Mesenchymal stem cell (in vitro differentiated cells and primary cell): ENCODE measurements around the gene ZFTA.
"Not testable (repeated sequence)": the region's sequence is repeated elsewhere in the genome, so short reads cannot be mapped to it uniquely, and the experiment has no call there.

ENCODE experiments used
- DNase-seq: peaks from one replicate; pipeline ENCODE4 v3.0.0-alpha.2; 2013
- H2AFZ ChIP-seq: one replicate; pipeline ENCODE4 v1.6.1; 2013; ENCODE audit warnings: low read depth, mild to moderate bottlenecking, control low read depth, inconsistent platforms, low read length, moderate library complexity
- H2AK5ac ChIP-seq: 2 replicates; pipeline ENCODE4 v1.6.1; 2013; ENCODE audit warnings: low read length, moderate library complexity, mild to moderate bottlenecking, inconsistent platforms; ENCODE audit not compliant: severe bottlenecking
- H2BK120ac ChIP-seq: one replicate; pipeline ENCODE4 v1.6.1; 2013; ENCODE audit warnings: low read depth, mild to moderate bottlenecking, inconsistent platforms, low read length, moderate library complexity
- H2BK12ac ChIP-seq, 2 experiments: one replicate each; pipeline ENCODE4 v1.6.1; 2013; ENCODE audit warnings: inconsistent platforms in 2 of 2, low read length in 2 of 2, mild to moderate bottlenecking in 2 of 2, moderate library complexity in 2 of 2, control low read depth in 1 of 2
- H2BK15ac ChIP-seq: one replicate; pipeline ENCODE4 v1.6.1; 2013; ENCODE audit warnings: mild to moderate bottlenecking, low read depth, inconsistent platforms; ENCODE audit not compliant: poor library complexity, severe bottlenecking
- H2BK5ac ChIP-seq: 2 replicates; pipeline ENCODE4 v1.6.1; 2013; ENCODE audit warnings: low read depth, mild to moderate bottlenecking, low read length, control low read depth, inconsistent platforms; ENCODE audit not compliant: poor library complexity, severe bottlenecking
- H3K14ac ChIP-seq, 2 experiments: one replicate each; pipeline ENCODE4 v1.6.1; 2013; ENCODE audit warnings: inconsistent platforms in 2 of 2, low read length in 2 of 2, control low read depth in 1 of 2, mild to moderate bottlenecking in 1 of 2, moderate library complexity in 1 of 2
- H3K18ac ChIP-seq, 2 experiments: one replicate each; pipeline ENCODE4 v1.6.1; 2013; ENCODE audit warnings: inconsistent platforms in 2 of 2, low read length in 2 of 2, control low read depth in 1 of 2, low read depth in 1 of 2, mild to moderate bottlenecking in 1 of 2
- H3K23ac ChIP-seq, 2 experiments: one replicate each; pipeline ENCODE4 v1.6.1; 2013; ENCODE audit warnings: inconsistent platforms in 2 of 2, low read length in 2 of 2, mild to moderate bottlenecking in 2 of 2, moderate library complexity in 2 of 2, control low read depth in 1 of 2
- H3K27ac ChIP-seq: 2 replicates; pipeline ENCODE4 v1.5.1; 2013; ENCODE audit warnings: mild to moderate bottlenecking, moderate library complexity, low read length, control low read depth, inconsistent platforms; ENCODE audit not compliant: poor library complexity, severe bottlenecking
- H3K27me3 ChIP-seq, 2 experiments: 2 replicates each; pipeline versions ENCODE4 v1.6.1 to v1.7.0; 2013; ENCODE audit warnings: low read length in 2 of 2, mild to moderate bottlenecking in 2 of 2, moderate library complexity in 2 of 2, control low read depth in 1 of 2, inconsistent platforms in 1 of 2; ENCODE audit not compliant: control insufficient read depth in 1 of 2, insufficient read depth in 1 of 2
- H3K36me3 ChIP-seq, 2 experiments: 2 replicates each; pipeline versions ENCODE4 v1.6.1 to v1.7.0; 2013; ENCODE audit warnings: low read length in 2 of 2, control low read depth in 1 of 2, inconsistent platforms in 1 of 2, low read depth in 1 of 2, mild to moderate bottlenecking in 1 of 2; ENCODE audit not compliant: insufficient read depth in 2 of 2, control insufficient read depth in 1 of 2
- H3K4ac ChIP-seq, 2 experiments: one replicate each; pipeline ENCODE4 v1.6.1; 2013; ENCODE audit warnings: inconsistent platforms in 2 of 2, low read length in 2 of 2, mild to moderate bottlenecking in 2 of 2, moderate library complexity in 2 of 2, control low read depth in 1 of 2, low read depth in 1 of 2
- H3K4me1 ChIP-seq: 2 replicates; pipeline ENCODE4 v1.6.1; 2013; ENCODE audit warnings: low read depth, low read length, control low read depth; ENCODE audit not compliant: control insufficient read depth, insufficient read depth
- H3K4me2 ChIP-seq: 2 replicates; pipeline ENCODE4 v1.6.1; 2013; ENCODE audit warnings: low read length, mild to moderate bottlenecking, inconsistent platforms; ENCODE audit not compliant: poor library complexity, severe bottlenecking
- H3K4me3 ChIP-seq, 2 experiments: 2 replicates each; pipeline versions ENCODE4 v1.5.1 to v1.7.0; 2013; ENCODE audit warnings: low read length in 2 of 2, mild to moderate bottlenecking in 2 of 2, control low read depth in 1 of 2, low read depth in 1 of 2; ENCODE audit not compliant: insufficient read depth in 1 of 2
- H3K79me1 ChIP-seq: replicated peaks from 2 replicates; pipeline ENCODE4 v1.6.1; 2013; ENCODE audit warnings: mild to moderate bottlenecking, control low read depth, low read length, inconsistent platforms; ENCODE audit not compliant: poor library complexity, severe bottlenecking
- H3K9ac ChIP-seq: 2 replicates; pipeline ENCODE4 v1.7.0; 2013; ENCODE audit warnings: mild to moderate bottlenecking, low read length, moderate library complexity
- H3K9me3 ChIP-seq: 2 replicates; pipeline ENCODE4 v1.7.0; 2013; ENCODE audit warnings: mild to moderate bottlenecking, low read length; ENCODE audit not compliant: control insufficient read depth
- H4K8ac ChIP-seq: one replicate; pipeline ENCODE4 v1.6.1; 2013; ENCODE audit warnings: inconsistent platforms, mild to moderate bottlenecking, low read length, moderate library complexity
- H4K91ac ChIP-seq: one replicate; pipeline ENCODE4 v1.6.1; 2013; ENCODE audit warnings: mild to moderate bottlenecking, low read length, inconsistent platforms
- whole genome bisulfite sequencing: methylation state at CpG from one replicate; pipeline ENCODE4 v1.1.7; 2013; ENCODE audit warnings: mixed read lengths; 5-methylcytosine and 5-hydroxymethylcytosine counted together

ZFTA gene

GRCh38 chr11:63775191-63775590 is 6.6 kb upstream of the ZFTA start:
- Histone ChIP-seq H3K9me3 (no peaks in the 10 kb centered on the region), H2BK15ac (no peak overlapping the region), H3K4me2 (no peak overlapping the region), H3K4me3 (no peak overlapping the region), H2BK120ac (no peak overlapping the region), H3K9ac (no peak overlapping the region), H3K23ac (no peak overlapping the region), H3K27me3 (no peaks in the 10 kb centered on the region), H3K27ac (no peak overlapping the region), H2AFZ (no peak overlapping the region), H2BK5ac (no peak overlapping the region), H3K36me3 (no peaks in the 10 kb centered on the region), H3K18ac (no peak overlapping the region), H4K91ac (no peak overlapping the region), H3K79me1 (no peaks in the 10 kb centered on the region), H2AK5ac (no peak overlapping the region), H3K4me1 (peaks cover under 1% of the 10 kb centered on the region), H4K8ac (no peak overlapping the region), H2BK12ac (no peak overlapping the region), H3K14ac (no peak overlapping the region), H3K4ac (no peak overlapping the region)
- DNase-seq = peak; percentile 79
- WGBS = 91% methylated on average over 3 of the region's 3 CpGs

- not testable (repeated sequence) for H3K27ac ChIP-seq, H4K8ac ChIP-seq, H3K9me3 ChIP-seq, H4K91ac ChIP-seq, H3K4me1 ChIP-seq, H3K4me3 ChIP-seq, H2BK120ac ChIP-seq, H3K36me3 ChIP-seq, H3K18ac ChIP-seq, H2AK5ac ChIP-seq, H3K79me1 ChIP-seq, H3K4me2 ChIP-seq, H3K27me3 ChIP-seq, DNase-seq, H2BK15ac ChIP-seq, H3K4ac ChIP-seq, H3K14ac ChIP-seq, H3K9ac ChIP-seq, H2BK5ac ChIP-seq, H2AFZ ChIP-seq, H2BK12ac ChIP-seq, H3K23ac ChIP-seq
- no CpG with 5 or more reads among the region's 2 CpGs for WGBS
These were observed 3.3 kb upstream of the ZFTA start for GRCh38 chr11:63771741-63772318.

- Histone ChIP-seq H3K27me3 (no peaks in the 10 kb centered on the region), H2AFZ (no peak overlapping the region), H2BK15ac (no peak overlapping the region), H2BK5ac (no peak overlapping the region), H3K4me2 (no peak overlapping the region), H2BK12ac (no peak overlapping the region), H3K18ac (no peak overlapping the region), H4K8ac (no peak overlapping the region), H3K4ac (no peak overlapping the region), H2AK5ac (no peak overlapping the region), H3K23ac (no peak overlapping the region), H3K27ac (no peak overlapping the region), H3K36me3 (peaks cover 0 to 3% of the 10 kb centered on the region in 2 experiments), H3K4me3 (no peak overlapping the region), H3K9me3 (no peaks in the 10 kb centered on the region), H4K91ac (no peak overlapping the region), H2BK120ac (no peak overlapping the region), H3K14ac (no peak overlapping the region), H3K4me1 (peaks cover 18% of the 10 kb centered on the region), H3K9ac (no peak overlapping the region), H3K79me1 (peaks cover 7% of the 10 kb centered on the region)
- DNase-seq = peak; percentile 64
- 90% methylated on average over 7 of the region's 7 CpGs for WGBS
These were observed 2.2 kb upstream of the ZFTA start for GRCh38 chr11:63770763-63771162.

- peaks cover 7% of the 10 kb centered on the region for H3K79me1 ChIP-seq
- no peaks in the 10 kb centered on the region for H3K27me3 ChIP-seq
- no peak overlapping the region for H4K91ac ChIP-seq
- H3K4ac ChIP-seq = peak overlapping the region in 1 of 2 experiments; percentile 84
- H3K9ac ChIP-seq = peak overlapping the region; percentile 70
- peak overlapping the region; percentile 94 for H3K4me2 ChIP-seq
- H3K14ac ChIP-seq = peak overlapping the region in 1 of 2 experiments; percentile 69
- peak; percentile 51 for DNase-seq
- no peak overlapping the region for H2BK5ac ChIP-seq
- peak overlapping the region; percentile 80 for H2BK15ac ChIP-seq
- peak overlapping the region; percentile 73 to 88 for H3K4me3 ChIP-seq
- H2BK120ac ChIP-seq = peak overlapping the region; percentile 97
- 7% methylated on average over 35 of the region's 35 CpGs for WGBS
- peak overlapping the region in 1 of 2 experiments; percentile 76 for H2BK12ac ChIP-seq
- peaks cover 0 to 12% of the 10 kb centered on the region in 2 experiments for H3K36me3 ChIP-seq
- H3K27ac ChIP-seq = no peak overlapping the region
- H2AFZ ChIP-seq = no peak overlapping the region
- H4K8ac ChIP-seq = no peak overlapping the region
- peak overlapping the region in 1 of 2 experiments; percentile 23 for H3K23ac ChIP-seq
- H3K4me1 ChIP-seq = peaks cover 26% of the 10 kb centered on the region
- no peak overlapping the region for H2AK5ac ChIP-seq
- no peaks in the 10 kb centered on the region for H3K9me3 ChIP-seq
- H3K18ac ChIP-seq = peak overlapping the region; percentile 73 to 93
These were observed 1.3 kb upstream of the ZFTA start for GRCh38 chr11:63769714-63770455.
